NB4 (cell line): Measurements from ENCODE around the gene GOSR2.

Experiments used
- DNase-seq: peaks from one replicate; pipeline ENCODE4 v3.0.0; 2010; ENCODE audit warnings: low read depth
- H3K4me3 ChIP-seq: one replicate; pipeline ENCODE4 v1.5.1; 2011; ENCODE audit warnings: mild to moderate bottlenecking, low read depth, low read length, moderate library complexity
- MYC ChIP-seq: IDR thresholded peaks from 2 replicates; pipeline ENCODE4 v1.6.1; 2011; ENCODE audit warnings: low read depth, low read length
- POLR2A ChIP-seq: IDR thresholded peaks from 2 replicates; pipeline ENCODE4 v1.6.1; 2011; ENCODE audit warnings: mild to moderate bottlenecking; ENCODE audit not compliant: insufficient read length; ENCODE audit errors: extremely low read depth
- TF ChIP-seq, protein P1 (sequence below): IDR thresholded peaks from one replicate; pipeline ENCODE4 v1.5.1; 2012; ENCODE audit warnings: low read depth, low read length
- TF ChIP-seq, protein P2 (sequence below): IDR thresholded peaks from 2 replicates; pipeline ENCODE4 v1.6.1; 2011; ENCODE audit warnings: low read depth, low read length

Gene GOSR2

DNA sequence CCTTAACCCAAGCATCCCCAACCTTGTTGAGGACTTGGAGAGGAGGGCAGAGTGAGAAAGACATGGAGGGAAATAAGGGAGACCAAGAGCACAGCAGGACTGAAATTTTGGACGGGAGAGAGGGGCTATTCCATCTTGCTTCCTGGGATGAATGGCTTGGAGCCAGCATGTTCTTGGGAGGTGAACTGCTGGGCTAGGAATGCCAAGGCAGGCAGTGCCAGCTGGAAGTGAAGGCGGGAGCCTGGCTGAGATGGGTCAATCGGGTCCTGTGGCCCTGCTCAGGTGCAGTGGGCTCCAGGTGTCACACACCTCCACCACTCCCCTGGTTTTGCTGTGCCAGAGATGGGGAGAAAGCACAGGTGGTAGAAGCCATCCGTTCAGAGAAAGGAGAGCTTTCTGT is 46.0 kb upstream of the GOSR2 start:
- no peak overlapping the region for H3K4me3 ChIP-seq
- no peak for DNase-seq

DNA sequence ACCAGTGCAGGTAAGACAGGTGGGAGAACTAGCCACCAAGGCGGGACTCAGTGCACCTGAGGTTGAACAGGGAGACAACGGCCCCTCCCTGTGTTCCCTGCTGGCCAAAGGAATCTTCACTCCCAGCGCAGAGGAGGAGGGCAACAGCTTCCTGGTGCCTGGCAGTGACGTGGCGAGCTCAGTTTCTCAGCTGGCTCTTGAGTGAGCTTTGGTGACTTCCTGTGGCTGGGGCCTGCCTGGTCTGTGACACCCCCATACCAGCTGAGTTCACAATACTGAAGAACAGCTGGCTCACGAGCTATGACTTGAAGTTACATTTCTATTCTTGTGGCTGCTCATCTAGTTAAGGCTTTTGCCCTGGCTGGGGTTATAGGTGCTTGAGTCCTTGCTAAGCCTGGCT is 45.5 kb upstream of the GOSR2 start:
- no peak for TF ChIP-seq POLR2A
- no peak for TF ChIP-seq MYC
- TF ChIP-seq, protein P1, sequence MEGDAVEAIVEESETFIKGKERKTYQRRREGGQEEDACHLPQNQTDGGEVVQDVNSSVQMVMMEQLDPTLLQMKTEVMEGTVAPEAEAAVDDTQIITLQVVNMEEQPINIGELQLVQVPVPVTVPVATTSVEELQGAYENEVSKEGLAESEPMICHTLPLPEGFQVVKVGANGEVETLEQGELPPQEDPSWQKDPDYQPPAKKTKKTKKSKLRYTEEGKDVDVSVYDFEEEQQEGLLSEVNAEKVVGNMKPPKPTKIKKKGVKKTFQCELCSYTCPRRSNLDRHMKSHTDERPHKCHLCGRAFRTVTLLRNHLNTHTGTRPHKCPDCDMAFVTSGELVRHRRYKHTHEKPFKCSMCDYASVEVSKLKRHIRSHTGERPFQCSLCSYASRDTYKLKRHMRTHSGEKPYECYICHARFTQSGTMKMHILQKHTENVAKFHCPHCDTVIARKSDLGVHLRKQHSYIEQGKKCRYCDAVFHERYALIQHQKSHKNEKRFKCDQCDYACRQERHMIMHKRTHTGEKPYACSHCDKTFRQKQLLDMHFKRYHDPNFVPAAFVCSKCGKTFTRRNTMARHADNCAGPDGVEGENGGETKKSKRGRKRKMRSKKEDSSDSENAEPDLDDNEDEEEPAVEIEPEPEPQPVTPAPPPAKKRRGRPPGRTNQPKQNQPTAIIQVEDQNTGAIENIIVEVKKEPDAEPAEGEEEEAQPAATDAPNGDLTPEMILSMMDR, result no peak
- TF ChIP-seq, protein P2, sequence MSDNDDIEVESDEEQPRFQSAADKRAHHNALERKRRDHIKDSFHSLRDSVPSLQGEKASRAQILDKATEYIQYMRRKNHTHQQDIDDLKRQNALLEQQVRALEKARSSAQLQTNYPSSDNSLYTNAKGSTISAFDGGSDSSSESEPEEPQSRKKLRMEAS, result no peak
- no peak overlapping the region for H3K4me3 ChIP-seq
- no peak for DNase-seq

More for the DNA sequence above, 46.0 kb upstream of the GOSR2 start:
- TF ChIP-seq, protein P2, result no peak
- TF ChIP-seq MYC, result no peak
- TF ChIP-seq, protein P1, result no peak
- no peak for TF ChIP-seq POLR2A

DNA sequence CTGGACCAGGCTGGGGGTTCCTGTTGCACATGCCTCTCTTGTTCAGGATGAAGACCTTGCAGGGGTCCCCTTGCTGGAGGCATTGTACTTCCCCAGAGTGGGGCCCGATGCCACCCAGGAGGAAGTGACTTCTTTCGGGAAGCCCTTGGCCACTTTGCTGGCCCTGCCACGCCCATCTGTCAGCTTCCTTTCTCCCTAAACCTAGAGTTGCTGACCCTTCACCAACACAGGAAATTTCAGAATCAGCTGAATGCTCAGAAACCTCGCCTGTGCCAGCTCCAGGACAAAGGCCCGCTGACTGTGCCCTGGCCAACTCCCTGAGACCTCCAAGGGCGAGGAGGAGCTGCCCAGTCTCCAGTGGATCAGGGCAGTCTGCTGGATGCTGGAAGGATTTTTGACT is 44.9 kb upstream of the GOSR2 start:
- TF ChIP-seq POLR2A (no peak), MYC (no peak)
- TF ChIP-seq, protein P2, result no peak
- TF ChIP-seq, protein P1, result no peak
- H3K4me3 ChIP-seq, result no peak overlapping the region
- peak; percentile 13 for DNase-seq

DNA sequence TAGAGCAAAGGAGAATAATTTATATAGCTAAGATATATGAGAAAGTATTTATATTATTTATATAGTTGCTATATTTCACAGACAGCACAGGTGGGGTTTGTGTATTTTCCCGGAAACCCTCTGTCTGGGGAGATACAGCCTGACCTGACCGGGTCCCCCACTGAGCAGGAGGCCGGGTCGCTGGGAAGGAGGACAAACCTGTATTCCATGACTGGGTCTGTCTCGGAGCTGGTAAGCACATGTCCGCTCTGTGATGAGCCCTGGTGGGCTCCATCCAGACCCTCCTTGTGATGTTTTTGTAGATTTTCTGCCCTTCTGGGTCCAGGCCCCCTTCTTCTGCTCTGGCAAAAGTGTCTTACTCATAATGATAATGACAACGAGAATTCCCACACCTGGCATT is 43.9 kb upstream of the GOSR2 start:
- H3K4me3 ChIP-seq, result no peak overlapping the region
- TF ChIP-seq, protein P2, result no peak
- TF ChIP-seq, protein P1, result no peak
- TF ChIP-seq MYC (no peak), POLR2A (no peak)
- no peak for DNase-seq

DNA sequence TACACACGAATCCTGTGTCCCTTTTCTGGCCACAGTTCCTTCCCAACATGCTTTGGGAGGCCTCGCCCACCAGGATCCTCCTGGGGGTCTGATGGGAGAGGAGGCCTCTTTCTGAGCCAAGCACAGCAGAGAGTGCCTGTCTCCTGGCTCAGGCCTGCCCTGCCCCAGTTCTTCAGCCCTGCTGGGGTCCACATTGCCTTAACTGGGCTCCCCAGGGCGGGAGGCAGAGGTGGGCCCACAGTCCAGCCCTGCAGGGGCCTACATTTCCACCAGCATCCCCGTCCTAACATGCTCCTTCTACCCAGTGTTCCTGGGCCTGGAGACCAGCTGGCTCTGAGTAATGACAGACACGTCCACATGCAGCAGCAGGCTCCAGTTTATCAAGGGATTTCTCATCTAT is 41.9 kb upstream of the GOSR2 start:
- H3K4me3 ChIP-seq, result no peak overlapping the region
- DNase-seq, result no peak
- TF ChIP-seq, protein P1, result no peak
- TF ChIP-seq, protein P2, result no peak
- TF ChIP-seq POLR2A (no peak), MYC (no peak)

DNA sequence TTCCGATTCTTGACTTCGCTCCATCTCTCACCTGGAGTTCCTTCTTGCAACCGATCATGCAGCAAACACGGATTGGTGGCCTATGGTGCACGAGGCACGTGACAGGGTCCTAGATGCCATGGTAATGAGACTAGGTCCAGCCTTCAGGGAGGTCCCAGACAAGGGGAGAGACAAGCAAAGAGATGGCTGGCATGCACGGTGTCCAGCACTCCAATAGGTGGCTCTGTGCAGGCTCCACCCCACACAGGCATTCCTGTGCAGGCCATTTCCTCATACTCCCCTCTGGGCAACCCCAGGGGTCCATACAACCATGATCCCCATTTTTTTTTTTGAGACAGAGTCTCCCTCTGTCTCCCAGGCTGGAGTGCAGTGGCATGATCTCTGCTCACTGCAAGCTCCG is 40.3 kb upstream of the GOSR2 start:
- TF ChIP-seq, protein P1, result no peak
- TF ChIP-seq MYC (no peak), POLR2A (no peak)
- TF ChIP-seq, protein P2, result no peak
- no peak for DNase-seq
- H3K4me3 ChIP-seq, result no peak overlapping the region
